Mesothelial cell of epicardium (in vitro differentiated cells): ENCODE data around the gene DNM3. TPM values are rescaled to one million over a fixed set of nuclear protein-coding genes. Genes with fewer than 3 reads are reported as not detected.
"Not testable (repeated sequence)": the region's sequence is repeated elsewhere in the genome, so short reads cannot be mapped to it uniquely, and the experiment has no call there.

Experiments used
- DNase-seq, 2 experiments: peaks; one replicate each; pipeline ENCODE4 v3.0.0; 2021; ENCODE audit warnings: low spot score in 2 of 2; ENCODE audit not compliant: unreplicated experiment in 2 of 2
- H3K27ac Mint-ChIP-seq: 2 replicates; pipeline ENCODE4 v1.8.0; 2021; ENCODE audit warnings: mixed read lengths
- H3K27me3 Mint-ChIP-seq: 2 replicates; pipeline ENCODE4 v1.8.0; 2021; ENCODE audit warnings: low read depth, mixed read lengths
- H3K36me3 Mint-ChIP-seq: 2 replicates; pipeline ENCODE4 v1.8.0; 2021; ENCODE audit warnings: mixed read lengths
- H3K4me1 Mint-ChIP-seq: 2 replicates; pipeline ENCODE4 v1.8.0; 2021; ENCODE audit warnings: mixed read lengths
- H3K4me3 Mint-ChIP-seq: 2 replicates; pipeline ENCODE4 v1.8.0; 2021; ENCODE audit warnings: mild to moderate bottlenecking, moderate library complexity, mixed read lengths
- H3K9me3 Mint-ChIP-seq: 2 replicates; pipeline ENCODE4 v1.8.0; 2021; ENCODE audit warnings: mixed read lengths
- total RNA-seq: library from RNA; stranded (reverse); gene quantifications from 3 replicates; pipeline ENCODE4 v1.2.1, GENCODE V29; 2021
- TF ChIP-seq, protein P1 (sequence below): fragments of 200-600 bp; sonication (generic); IDR thresholded peaks from one replicate; pipeline ENCODE4 v1.5.0; 2021; ENCODE audit warnings: antibody characterized with exemption; ENCODE audit not compliant: unreplicated experiment

Gene DNM3
- total RNA-seq, 1 donor from 2014 or later: 5.0 TPM

DNA sequence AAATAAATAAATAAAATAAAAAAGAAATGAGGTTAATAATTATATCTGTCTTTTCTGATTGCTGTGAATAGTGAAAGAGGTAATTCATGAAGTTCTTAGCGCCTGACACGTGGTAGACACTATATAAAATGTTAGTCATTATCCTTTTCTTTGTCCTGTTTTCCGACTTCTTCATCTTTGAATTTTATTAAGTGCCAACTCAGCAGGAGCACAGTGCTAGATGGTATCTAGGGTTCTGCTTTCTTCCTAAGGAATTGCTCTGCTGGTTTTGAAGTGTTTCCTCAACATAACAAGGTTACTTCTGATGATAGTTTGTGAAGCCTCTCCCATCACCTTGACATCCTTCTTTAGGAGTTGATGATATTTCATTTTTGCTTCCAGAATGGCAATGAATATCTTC lies 227.0 kb downstream of the DNM3 start:
- DNase-seq: no peak
- Mint-ChIP-seq H3K9me3 (no peaks in the 10 kb centered on the region), H3K4me3 (no peak overlapping the region), H3K4me1 (peaks cover 24% of the 10 kb centered on the region), H3K27me3 (no peaks in the 10 kb centered on the region), H3K27ac (no peak overlapping the region), H3K36me3 (no peaks in the 10 kb centered on the region)
- TF ChIP-seq, protein P1, sequence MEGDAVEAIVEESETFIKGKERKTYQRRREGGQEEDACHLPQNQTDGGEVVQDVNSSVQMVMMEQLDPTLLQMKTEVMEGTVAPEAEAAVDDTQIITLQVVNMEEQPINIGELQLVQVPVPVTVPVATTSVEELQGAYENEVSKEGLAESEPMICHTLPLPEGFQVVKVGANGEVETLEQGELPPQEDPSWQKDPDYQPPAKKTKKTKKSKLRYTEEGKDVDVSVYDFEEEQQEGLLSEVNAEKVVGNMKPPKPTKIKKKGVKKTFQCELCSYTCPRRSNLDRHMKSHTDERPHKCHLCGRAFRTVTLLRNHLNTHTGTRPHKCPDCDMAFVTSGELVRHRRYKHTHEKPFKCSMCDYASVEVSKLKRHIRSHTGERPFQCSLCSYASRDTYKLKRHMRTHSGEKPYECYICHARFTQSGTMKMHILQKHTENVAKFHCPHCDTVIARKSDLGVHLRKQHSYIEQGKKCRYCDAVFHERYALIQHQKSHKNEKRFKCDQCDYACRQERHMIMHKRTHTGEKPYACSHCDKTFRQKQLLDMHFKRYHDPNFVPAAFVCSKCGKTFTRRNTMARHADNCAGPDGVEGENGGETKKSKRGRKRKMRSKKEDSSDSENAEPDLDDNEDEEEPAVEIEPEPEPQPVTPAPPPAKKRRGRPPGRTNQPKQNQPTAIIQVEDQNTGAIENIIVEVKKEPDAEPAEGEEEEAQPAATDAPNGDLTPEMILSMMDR: no peak

DNA sequence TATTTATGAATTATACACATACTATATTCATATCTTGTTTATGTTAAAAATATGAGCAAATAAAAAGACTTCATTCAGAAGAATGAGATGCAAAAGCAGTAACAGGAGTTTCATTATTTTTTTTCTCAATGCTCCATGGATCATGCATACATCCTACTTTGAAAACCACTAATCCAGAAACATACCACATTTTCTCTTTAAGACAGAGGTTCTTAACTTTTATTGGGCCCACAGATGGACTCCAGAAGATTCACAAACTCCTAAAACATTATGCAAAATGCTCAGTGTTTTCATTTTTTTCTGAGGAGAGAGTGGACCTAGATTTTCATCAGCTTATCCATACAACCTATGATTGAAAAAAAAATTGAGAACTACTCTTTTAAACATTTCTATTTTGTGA lies 227.8 kb downstream of the DNM3 start:
- H3K27me3 Mint-ChIP-seq: no peaks in the 10 kb centered on the region
- no peaks in the 10 kb centered on the region for H3K36me3 Mint-ChIP-seq
- H3K4me1 Mint-ChIP-seq: peaks cover 24% of the 10 kb centered on the region
- H3K4me3 Mint-ChIP-seq: no peak overlapping the region
- no peak for DNase-seq
- no peaks in the 10 kb centered on the region for H3K9me3 Mint-ChIP-seq
- TF ChIP-seq, protein P1: no peak
- H3K27ac Mint-ChIP-seq: no peak overlapping the region

DNA sequence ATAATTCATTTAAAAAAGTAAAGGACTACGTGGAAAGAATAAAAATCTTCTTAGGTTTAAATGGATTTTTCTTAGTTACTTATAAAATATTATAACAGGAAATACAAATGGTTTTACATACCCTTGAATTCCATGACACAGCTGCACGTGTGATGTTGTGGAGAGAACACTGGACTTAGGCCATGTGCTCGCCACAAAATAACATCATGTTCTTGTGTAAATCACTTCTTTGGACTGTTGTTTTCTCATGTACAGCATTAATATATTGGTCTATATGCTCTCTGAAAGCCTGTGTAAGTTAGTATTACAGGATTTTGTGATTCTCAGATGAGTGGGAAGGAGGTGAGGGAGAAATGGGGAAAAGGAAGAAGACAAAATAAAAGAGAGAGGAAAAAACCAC lies 228.2 kb downstream of the DNM3 start:
- H3K4me3 Mint-ChIP-seq: no peak overlapping the region
- TF ChIP-seq, protein P1: no peak

DNA sequence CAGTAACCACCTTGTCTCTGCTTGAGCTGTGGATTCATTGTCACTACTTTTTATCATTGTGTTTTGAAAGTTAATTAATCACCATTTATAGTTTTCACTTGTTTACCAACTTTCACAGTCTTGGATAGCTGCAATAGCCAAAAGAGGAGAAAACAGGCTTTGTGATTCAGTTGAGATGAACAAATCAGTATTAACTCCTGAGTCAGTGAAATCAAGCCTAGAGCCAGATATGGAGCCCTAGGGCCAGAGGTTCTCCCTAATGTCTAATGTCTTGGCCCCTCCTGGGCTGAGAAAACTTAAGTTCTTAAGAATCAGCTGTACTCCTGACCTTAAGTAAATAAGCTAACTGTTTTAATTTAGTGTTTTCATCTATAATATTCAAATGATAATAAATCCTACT lies 228.8 kb downstream of the DNM3 start:
- H3K4me3 Mint-ChIP-seq: no peak overlapping the region
- H3K27ac Mint-ChIP-seq: no peak overlapping the region
- H3K4me1 Mint-ChIP-seq: peaks cover 24% of the 10 kb centered on the region
- H3K36me3 Mint-ChIP-seq: peaks cover 3% of the 10 kb centered on the region
- TF ChIP-seq, protein P1: no peak
- H3K9me3 Mint-ChIP-seq: peaks cover 5% of the 10 kb centered on the region
- no peaks in the 10 kb centered on the region for H3K27me3 Mint-ChIP-seq
- DNase-seq: no peak

More for the DNA sequence above, 228.2 kb downstream of the DNM3 start:
- Mint-ChIP-seq H3K27me3 (no peaks in the 10 kb centered on the region), H3K36me3 (no peaks in the 10 kb centered on the region), H3K4me1 (peaks cover 24% of the 10 kb centered on the region), H3K9me3 (no peaks in the 10 kb centered on the region), H3K27ac (peak overlapping the region; percentile 40)
- no peak for DNase-seq

DNA sequence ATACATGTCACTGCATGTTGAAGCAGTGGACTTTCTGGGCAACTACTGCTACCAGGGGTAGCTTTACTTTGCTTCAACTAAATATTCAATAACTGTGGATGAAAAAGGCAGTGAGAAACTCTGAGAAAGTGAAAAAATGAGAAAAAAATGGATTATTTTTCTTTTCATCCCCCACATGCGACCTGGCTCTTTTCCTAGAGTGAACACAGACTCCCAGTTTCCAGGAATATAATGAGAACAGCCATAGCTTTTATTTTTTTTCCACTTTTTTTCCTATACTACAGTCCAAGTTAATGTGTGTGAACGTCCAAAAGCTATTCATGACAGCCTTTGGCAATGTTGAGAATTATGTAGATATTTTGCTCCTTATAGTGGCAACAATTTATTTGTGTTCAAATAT lies 230.4 kb downstream of the DNM3 start:
- Mint-ChIP-seq H3K27me3 (no peaks in the 10 kb centered on the region), H3K4me1 (peaks cover 24% of the 10 kb centered on the region), H3K4me3 (no peak overlapping the region), H3K9me3 (peaks cover 11% of the 10 kb centered on the region), H3K27ac (peak overlapping the region; percentile 88), H3K36me3 (peaks cover 4% of the 10 kb centered on the region)
- DNase-seq: no peak
- TF ChIP-seq, protein P1: no peak

DNA sequence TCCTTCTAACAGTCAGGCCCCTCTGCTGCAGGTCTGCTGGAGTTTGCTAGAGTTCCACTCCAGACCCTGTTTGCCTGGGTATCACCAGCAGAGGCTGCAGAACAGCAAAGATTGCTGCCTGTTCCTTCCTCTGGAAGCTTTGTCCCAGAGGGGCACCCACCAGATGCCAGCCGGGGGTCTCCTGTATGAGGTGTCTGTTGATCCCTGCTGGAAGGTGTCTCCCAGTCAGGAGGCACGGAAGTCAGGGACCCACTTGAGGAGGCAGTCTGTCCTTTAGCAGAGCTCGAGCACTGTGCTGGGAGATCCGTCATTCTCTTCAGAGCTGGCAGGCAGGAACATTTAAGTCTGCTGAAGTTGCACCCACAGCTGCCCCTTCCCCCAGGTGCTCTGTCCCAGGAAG lies 238.6 kb downstream of the DNM3 start:
- not testable (repeated sequence) for H3K36me3 Mint-ChIP-seq, H3K4me3 Mint-ChIP-seq, DNase-seq, H3K27ac Mint-ChIP-seq, H3K27me3 Mint-ChIP-seq
- peaks cover 27% of the 10 kb centered on the region for H3K9me3 Mint-ChIP-seq
- peaks cover 19% of the 10 kb centered on the region for H3K4me1 Mint-ChIP-seq
